GM19328 (cell line): ENCODE results near the gene TWSG1.
"Not testable (repeated sequence)": the region's sequence is repeated elsewhere in the genome, so short reads cannot be mapped to it uniquely, and the experiment has no call there.

Experiments
- ATAC-seq: cut with Tn5 transposase; IDR thresholded peaks from one replicate; pipeline ENCODE4 v1.9.1; 2021; ENCODE audit warnings: mild to moderate bottlenecking, moderate library complexity; ENCODE audit not compliant: unreplicated experiment

TWSG1 gene

DNA sequence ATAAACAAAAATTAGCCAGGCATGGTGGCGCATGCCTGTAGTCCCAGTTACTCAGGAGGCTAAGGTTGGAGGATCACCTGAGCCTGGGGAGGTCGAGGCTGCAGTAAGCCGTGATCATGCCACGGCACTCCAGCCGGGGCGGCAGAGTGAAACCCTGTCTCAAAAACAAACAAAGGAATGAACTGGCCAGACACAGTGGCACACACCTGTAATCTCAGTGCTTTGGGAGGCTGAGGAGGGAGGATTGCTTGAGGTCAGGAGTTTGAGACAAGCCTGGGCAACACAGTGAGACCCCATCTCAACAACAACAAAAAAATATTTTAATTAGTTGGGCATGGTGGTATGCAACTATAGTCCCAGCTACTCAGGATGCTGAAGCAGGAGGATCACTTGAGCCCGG lies 116.3 kb downstream of the TWSG1 start:
- ATAC-seq, result not testable (repeated sequence)
